Renal pelvis (tissue), 4 donors: ENCODE results near the gene TCTN1. TPM values are rescaled to one million over a fixed set of nuclear protein-coding genes. Genes with fewer than 3 reads are reported as not detected.
"Not testable (repeated sequence)": the region's sequence is repeated elsewhere in the genome, so short reads cannot be mapped to it uniquely, and the experiment has no call there.

Source experiments
- DNase-seq: peaks from one replicate; pipeline ENCODE4 v3.0.0-alpha.2; 2013
- polyA plus RNA-seq, 3 donors: library from polyadenylated mRNA; unstranded; fragments of 120-200 nt; gene quantifications; one replicate each; pipeline ENCODE4 v1.2.1, GENCODE V29; 2013; ENCODE audit not compliant: insufficient read length in 3 of 3

The TCTN1 gene
- polyA plus RNA-seq, 3 donors, result 73.3 to 119 (median 106) TPM

DNA sequence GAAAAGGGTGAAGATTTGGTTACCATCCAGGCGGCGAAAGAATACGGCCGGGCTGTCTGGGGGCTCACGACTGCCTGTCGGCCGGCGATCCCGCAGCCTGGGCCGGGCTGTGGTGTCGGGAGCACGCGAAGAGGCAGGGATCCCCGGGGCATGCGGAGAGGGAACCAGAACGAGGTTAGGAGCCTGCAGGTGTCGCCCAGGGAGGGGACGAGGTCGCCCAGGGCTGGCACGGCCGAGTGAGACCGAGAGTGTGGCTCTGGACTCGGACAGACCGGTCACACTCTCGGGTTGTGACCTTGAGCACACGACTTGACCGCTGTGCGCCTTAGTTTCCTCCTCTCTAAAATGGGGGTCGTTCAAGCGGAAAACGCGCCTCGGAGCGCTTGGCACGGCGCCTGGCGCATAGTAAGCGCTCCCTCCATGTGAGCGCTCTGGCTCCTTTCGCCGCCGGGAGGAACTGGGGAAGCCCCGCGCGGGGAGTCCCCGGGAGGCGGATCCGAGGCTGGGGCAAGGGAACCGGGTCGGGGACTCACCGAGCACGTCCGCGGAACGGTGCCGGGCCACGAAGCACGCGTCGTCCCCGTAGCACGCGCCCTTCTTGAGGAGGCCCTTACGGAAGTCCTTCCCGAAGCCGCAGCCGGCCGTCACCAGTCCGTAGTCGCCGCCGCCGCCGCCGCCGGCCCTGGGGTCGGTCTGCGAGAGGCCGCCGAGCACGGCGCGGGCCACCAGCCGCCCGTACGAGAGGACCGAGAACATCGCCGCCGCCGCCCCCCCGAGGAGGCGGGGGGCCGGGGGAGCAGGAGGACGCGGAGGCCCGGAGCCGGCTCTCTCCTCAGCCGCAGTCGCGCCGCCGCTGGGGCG, 31.4 kb upstream of the TCTN1 start:
- DNase-seq, result no peak

DNA sequence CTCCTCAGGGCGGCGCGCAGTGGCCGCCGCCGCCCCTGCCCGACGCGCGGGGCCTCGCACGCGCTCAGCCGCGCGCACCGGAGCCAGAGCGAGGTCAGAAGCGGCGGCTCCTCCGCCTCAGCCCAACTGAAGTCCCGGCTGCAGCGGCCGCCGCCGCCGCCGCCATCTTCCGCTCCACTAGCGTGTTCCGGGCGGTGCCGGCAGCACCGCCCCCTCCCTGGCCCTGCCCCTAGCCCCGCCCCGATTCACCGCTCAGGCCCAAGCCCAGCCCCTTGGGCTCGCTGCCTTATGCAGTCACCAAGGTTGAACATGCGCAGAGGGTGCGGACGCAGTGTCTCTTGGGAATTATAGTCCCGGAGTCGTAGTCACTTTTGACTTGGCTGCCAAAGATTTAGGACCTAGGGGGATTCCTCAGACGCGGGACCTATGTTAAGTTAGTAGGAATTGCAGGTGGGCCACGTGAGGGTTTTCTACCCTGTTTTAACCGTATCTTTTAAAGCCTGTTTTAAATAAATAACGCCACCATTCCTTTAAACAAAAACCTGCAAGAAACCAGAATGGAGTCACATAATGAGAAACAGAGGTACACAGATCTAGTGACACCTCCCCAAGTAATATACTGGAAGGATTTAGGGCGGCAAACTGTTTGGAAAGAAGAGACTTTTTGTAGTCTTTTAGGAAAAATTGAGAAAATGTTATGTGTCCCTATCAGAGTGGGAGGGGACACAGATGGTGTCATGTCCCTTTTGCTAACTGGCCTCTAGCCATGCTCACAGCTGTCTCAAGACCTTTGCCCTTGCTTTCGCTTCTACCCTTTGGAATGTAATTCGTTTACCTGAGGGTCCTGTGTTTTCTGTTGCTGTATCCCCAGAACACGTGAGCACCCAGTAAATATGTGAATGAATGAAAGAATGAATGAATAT, 30.5 kb upstream of the TCTN1 start, which contains the start of gene PPTC7:
TSS of gene PPTC7 (minus strand) at position 182 of the 923 bp plus-strand sequence. CDS start 287 bp downstream, outside the sequence.
- peak; percentile 96 for DNase-seq

DNA sequence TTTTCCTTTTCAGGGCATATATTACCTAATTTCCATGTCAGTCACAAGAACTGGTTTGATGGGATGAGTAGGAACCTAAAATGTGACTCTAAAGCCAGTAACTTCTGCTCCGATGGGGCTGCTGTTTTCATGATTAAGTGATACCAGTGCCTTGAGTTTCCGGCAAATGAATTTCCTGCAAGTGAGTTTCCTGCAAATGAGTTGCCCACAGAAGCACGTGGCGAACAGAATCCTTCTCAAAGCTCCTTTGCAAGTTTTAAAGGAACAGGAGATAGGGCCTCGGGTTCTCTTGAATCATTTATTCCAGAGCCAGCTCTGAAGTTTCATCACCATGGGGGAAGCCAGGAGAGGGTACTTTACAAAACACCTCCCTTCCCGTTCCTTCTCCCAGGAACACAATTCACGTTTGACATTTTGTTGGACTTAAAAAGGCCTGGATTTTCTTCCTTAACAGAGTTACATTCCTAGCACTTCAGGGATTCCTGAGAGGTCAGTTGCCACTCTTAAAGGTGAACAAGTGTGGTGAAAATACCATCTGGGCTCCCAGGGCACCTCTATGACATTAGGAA, 28.6 kb upstream of the TCTN1 start:
- no peak for DNase-seq

DNA sequence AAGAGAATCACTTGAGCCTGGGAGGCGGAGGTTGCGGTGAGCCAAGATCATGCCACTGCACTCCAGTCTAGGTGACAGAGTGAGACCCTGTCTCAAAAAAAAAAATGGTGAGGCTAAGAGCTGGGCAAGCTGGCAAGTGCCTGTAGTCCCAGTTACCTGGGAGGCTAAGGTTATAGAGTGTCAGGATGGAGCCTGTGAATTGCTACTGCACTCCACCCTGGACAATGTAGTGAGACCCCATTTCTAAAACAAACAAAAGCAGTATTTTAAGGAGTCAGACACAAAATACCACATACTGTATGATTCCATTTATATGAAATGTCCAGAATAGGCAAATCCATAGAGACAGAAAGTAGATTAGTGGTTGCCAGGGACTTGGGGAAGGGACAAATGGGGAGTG, 26.8 kb upstream of the TCTN1 start:
- not testable (repeated sequence) for DNase-seq

DNA sequence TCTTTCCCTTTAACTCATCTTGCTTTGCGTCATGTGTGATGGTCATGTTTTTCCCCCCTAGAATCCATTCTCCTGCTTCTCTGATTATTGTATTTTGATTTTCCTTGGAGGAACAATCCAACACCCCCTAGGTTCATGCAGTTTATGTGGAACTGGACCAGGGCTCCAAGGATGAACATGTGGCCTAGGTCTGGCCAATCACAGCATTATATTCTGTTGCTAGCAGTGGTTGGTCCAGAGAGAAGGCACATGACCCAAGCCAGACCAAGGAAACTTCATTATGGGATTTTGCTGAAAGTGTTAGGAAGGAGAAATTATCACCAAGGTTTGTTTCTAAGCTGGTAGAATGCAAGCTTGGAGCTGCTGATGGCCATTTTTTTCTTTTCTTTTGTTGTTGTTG, 23.9 kb upstream of the TCTN1 start:
- no peak for DNase-seq

DNA sequence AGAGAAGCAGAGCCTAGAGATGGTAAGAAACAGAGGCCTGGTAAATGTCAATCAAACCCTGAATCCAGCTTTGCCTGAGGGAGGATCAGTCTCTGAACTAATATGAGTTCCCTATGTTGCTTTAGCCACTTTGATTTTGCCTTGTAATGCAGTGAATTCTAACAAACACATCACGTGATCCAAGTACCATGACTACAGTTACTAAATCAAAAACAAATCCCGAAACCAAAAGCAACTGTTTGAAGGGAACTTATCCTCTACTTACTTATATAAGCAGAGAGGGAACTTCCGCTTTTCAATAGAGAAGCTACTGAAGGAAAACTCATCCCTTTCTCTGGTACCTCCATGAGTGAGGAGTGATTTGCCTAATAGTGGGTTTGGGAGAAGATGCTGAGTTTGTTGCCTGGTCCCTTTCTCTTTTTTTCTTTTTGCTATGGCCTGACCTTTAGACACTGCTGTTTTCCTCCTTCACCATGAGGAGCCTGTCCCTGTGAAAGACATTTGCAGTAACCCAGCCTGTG, 23.1 kb upstream of the TCTN1 start:
- DNase-seq, result peak; percentile 47

DNA sequence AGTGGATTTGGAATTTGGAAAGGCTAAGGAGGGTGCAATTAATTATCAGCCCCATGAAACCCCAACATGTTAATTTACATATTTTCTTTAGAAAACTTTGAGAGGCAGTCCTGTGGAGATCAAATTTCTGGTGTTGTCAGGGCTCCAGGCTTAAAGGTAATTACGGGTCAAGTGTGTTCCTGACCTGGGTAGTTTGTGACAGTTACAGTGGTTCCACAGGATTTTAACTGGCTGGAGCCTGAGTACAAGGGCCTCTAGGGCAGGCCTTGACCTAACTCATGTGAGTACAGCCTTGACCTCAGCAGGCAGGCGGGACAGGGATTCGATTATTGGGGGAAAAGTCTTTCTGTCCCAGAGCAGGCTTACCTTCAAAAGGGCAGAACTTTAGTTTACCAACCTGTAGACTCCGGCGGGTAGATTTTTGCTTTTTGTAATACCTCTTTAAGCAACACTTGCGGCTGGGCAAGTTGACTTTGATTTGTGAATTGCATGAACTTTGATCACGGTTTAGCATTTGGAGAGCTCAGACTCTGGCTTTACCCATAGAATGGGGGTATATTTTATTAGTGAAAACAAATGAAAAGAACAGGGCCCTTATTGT, 22.4 kb upstream of the TCTN1 start:
- DNase-seq, result peak; percentile 29

DNA sequence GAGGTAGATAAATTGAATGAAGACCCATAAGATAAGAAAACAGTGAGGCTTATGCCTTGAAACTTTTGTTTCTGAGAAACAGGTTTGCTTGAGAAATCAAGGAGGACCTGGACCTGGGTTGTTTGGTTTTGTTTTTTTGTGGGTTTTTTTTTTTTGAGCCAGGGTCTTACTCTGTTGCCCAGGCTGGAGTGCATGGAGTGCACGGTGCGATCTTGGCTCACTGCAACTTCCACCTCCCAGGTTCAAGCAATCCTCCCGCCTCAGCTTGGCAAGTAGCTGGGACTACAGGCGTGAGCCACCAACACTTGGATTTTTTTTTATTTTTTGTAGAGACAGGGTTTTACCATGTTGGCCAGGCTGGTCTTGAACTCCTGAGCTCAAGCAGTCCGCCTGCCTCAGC, 21.9 kb upstream of the TCTN1 start:
- no peak for DNase-seq

DNA sequence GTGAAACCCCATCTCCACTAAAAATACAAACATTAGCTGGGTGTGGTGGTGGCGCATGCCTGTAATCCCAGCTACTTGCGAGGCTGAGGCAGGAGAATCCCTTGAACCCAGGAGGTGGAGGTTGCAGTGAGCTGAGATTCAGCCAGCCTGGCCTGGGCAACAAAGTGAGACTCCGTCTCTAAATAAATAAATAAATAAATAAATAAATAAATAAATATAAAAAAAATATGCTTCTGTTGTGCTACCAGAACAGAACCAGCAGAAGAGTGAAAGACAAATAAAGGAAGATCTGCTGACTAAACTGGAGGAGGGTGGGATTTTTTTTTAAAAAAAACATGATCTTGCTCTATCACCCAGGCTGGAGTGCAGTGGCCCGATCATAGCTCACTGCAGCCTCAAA, 21.0 kb upstream of the TCTN1 start:
- DNase-seq, result not testable (repeated sequence)

DNA sequence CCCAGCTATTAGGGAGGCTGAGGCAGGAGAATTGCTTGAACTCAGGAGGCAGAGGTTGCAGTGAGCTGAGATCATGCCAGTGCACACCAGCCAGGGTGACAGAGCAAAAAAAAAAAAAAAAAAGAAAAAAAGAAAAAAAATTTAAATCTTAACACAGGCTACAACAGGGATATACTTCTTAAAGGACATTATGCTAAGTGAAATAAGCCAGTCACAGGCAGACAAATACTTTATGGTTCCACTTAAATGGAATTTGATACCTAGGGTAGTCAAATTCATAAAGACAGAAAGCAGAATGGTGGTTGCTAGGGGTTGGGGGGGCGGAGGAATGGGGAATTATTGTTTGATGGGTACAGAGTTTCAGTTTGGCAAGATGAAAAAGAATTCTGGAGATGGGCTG, 16.0 kb upstream of the TCTN1 start:
- no peak for DNase-seq

DNA sequence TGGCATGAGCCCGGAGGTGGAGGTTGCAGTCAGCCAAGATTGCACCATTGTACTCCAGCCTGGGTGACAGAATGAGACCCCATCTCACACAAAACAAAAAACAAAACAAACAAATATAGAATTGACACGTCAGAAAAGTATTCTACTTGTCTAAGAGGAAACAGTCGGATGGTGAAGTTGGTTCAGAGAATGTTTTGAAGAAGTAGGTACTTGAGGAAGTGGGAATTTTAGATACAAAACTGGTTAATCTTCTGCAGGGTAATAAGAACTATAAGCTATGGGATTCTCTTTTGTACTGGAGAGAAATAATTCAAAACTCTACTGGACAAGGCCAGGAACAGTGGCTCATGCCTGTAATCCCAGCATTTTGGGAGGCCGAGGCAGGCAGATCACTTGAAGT, 14.6 kb upstream of the TCTN1 start:
- DNase-seq, result no peak

DNA sequence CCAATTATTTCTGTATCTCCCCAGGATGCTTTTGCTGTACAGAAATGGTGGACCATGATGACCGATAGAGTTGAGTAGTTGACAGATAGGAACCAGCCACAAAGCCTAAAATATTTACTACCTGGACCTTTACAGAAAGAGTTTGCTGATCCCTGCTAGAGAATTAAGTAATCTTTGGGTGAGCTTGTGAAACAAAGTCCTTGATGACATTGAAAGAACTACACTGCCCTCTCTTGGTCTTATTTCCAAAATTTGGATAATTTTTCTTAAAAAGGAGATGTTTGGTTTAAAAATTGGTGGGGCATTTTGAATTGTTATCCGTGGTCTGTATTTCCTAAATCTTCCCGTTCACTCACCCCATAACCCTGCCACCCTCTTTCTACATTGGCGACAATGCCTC, 13.7 kb upstream of the TCTN1 start:
- DNase-seq, result peak; percentile 26

DNA sequence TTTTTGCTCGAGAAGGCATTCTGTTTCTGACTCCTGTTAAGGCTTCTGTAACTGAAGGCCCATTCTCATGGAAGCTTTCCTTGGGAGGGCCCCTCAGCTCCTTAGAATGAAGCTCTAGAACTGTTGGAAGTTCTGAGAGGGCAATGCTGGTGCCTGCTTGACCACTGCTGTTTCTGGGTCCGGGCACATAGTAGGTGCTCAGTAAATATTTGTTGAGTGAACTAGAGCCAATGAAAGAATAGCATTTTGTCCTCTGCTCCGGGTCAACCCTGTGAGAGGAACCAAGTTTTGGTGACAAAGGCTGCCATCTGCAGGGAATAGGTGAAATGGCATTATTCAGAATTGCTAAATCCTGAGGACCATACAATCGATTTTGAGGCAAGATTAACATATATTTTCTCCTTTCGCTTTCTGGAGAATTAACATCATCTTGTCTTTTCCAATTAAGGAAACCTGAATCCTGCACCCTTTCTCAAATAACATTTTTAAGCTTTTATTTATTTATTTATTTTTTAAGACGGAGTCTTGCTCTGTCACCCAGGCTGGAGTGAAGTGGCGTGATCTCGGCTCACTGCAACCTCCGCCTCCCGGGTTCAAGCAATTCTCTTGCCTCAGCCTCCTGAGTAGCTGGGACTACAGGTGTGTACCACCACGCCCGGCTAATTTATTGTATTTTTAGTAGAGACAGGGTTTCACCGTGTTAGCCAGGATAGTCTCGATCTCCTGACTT, 11.7 kb upstream of the TCTN1 start:
- DNase-seq, result peak; percentile 41

DNA sequence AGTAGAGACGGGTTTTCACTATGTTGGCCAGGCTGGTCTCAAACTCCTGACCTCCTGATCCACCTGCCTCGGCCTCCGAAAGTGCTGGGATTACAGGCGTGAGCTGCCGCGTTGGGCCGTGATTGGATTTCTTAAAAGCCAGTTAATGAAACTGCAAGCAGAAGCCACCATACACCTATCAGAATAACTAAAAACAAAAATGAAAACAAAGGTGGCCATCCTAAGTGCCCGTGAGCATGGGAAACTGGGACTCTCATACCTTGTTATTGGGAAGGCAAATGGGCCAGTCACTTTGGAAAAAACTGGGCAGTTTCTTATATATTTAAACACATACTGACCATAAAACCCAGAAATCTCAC, 7.7 kb upstream of the TCTN1 start:
- DNase-seq, result no peak

DNA sequence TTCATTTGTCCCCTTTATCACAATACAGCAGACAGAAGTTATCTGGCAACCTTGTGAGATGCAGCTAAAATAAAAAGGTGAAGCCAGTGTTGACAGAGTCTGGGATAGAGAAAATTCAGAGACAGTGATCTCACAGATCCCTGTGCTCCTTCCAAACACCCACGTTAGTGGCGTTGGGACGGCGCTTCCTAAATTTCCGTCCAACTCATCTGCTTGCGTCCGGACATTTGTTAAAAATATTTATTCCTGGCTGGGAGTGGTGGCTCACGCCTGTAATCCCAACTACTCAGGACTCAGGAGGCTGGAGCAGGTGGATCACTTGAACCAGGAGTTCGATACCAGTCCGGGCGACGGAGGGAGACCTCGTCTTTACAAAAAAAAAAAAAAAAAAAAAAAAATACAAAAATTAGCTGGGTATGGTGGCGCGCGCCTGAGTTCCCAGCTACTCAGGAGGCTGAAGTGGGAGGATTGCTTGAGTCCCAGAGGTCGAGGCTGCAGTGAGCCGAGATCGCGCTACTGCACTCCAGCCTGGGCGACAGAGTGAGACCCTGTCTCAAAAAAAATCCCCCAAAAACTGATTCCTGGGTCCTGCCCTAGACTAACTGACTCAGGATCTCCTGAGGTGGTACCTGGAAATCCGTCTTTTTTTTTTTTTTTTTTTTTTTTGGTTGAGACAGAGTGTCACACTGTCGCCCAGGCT, 708 bp upstream of the TCTN1 start:
- DNase-seq, result no peak

DNA sequence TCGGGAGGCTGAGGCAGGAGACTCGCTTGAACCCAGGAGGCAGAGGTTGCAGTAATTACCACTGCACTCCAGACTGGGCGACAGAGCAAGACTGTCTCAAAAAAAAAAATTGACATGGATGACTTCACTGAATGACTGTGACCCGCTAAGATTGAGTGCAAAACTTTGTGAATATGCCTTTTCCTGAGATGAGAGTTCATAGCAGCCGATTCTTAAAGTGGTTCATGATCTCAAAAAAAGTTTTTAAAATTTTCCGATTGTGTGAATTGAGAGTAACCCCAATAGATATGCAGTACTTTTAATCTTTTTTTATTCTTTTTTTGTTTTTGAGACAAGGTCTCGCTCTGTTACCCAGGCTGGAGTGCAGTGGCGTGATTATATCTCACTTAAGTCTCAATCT, 1.2 kb downstream of the TCTN1 start:
- no peak for DNase-seq

DNA sequence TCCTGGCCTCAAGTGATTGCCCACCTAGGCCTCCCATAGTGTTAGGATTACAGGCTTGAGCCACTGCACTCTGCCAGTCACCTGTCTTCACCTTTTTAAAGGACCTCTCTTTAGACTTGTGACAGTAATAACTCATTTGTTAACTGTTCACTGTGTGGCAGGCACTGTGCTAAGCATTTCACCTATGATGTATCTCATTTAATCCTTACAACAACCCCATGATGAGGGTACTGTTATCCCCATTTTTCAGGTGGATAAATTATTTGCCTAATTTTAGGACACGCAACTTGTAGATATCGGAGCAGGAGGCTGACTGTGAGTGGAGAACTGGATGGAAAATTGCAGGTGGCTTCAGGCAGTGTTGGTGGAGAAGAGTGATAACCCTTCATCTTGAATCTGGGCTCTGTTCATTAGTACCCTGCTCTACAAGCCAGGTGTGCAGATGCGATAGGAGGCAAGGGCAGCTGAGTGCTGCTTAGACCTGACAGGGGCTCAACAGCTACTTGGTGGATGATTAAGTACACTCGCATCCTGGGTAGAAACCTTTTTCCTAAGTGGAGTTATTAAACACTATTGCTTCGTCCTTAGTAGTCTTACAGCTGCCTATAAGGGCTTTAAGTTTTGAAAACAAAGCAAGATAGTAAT, 2.7 kb downstream of the TCTN1 start:
- no peak for DNase-seq

DNA sequence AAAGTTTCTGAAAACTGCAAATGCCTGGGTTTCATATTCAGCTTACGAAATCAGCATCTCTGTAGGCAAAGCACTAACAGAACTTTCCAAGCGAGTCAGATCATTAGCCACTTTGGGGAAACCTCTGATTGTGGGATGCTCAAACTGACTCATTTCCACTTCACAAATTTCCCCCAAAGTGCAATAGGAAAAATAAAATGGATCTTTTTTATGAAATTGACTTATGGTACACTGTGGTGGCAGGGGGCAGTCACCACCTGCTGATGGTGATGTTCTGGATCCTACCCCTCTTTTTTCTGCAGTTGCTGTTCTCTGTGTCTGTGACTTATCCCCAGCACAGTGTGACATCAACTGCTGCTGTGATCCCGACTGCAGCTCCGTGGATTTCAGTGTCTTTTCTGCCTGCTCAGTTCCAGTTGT, 5.6 kb downstream of the TCTN1 start:
- DNase-seq, result no peak

DNA sequence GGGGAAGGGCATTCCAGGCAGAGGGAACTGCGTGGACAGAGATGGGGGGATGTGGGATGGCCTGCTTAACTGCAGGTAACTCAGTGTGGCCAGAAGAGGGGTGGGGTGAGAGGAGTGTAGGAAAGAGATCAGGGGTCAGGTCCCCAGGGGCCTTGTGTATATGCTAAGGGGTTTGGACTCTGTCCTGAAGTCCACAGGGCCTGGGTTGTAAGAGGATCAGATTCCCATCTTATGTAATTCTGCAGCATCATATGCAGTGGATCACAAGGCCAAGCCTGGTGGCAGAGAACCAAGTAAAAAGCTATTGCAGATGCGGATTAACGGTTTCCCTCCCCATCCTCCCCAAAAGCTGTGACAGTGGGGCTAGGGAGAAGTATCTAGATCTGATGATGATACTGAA, 8.7 kb downstream of the TCTN1 start:
- DNase-seq, result no peak
